GM10266 (cell line): Measurements from ENCODE around the gene STPG3.
A peak's percentile ranks its signal among the peaks of the same experiment; 100 is the strongest.

ENCODE experiments used
- DNase-seq: peaks from one replicate; pipeline ENCODE4 v3.0.0; 2012; ENCODE audit errors: extremely low spot score
- TF ChIP-seq, protein P1 (sequence below): IDR thresholded peaks from 2 replicates; pipeline ENCODE4 v1.5.1; 2012; ENCODE audit warnings: mild to moderate bottlenecking, low read depth; ENCODE audit not compliant: control insufficient read depth, insufficient read depth; ENCODE audit errors: missing control alignments

The STPG3 gene

DNA sequence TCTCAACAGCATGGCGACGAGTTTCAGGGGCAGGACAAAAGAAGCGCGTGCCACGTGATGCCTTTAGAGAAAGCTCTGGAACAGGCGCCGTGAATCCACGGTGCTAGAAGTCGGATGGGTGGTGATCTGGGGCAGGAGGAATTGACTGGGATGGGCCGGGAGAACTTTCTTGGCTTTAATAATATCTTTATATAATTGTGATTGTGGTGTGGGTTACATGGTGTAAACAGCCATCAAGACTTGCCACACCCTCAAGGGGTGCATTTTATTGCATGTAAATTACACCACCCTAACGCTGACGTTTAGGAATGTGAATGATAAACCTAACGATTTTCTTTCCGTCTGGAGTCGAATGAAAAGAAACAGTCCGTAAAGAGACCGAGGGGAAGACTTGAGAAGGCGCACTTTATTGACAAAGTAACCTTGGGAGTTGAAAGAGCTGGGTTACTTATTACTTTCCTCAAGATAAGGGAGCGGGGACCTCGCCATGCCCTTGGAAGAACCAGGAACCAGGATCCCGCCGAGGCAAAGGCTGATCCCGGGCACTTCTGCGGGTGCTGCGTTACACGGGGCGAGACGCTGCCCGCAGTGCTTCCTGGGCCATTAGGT lies 42.5 kb downstream of the STPG3 start:
- DNase-seq: no peak
- TF ChIP-seq, protein P1, sequence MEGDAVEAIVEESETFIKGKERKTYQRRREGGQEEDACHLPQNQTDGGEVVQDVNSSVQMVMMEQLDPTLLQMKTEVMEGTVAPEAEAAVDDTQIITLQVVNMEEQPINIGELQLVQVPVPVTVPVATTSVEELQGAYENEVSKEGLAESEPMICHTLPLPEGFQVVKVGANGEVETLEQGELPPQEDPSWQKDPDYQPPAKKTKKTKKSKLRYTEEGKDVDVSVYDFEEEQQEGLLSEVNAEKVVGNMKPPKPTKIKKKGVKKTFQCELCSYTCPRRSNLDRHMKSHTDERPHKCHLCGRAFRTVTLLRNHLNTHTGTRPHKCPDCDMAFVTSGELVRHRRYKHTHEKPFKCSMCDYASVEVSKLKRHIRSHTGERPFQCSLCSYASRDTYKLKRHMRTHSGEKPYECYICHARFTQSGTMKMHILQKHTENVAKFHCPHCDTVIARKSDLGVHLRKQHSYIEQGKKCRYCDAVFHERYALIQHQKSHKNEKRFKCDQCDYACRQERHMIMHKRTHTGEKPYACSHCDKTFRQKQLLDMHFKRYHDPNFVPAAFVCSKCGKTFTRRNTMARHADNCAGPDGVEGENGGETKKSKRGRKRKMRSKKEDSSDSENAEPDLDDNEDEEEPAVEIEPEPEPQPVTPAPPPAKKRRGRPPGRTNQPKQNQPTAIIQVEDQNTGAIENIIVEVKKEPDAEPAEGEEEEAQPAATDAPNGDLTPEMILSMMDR: no peak

DNA sequence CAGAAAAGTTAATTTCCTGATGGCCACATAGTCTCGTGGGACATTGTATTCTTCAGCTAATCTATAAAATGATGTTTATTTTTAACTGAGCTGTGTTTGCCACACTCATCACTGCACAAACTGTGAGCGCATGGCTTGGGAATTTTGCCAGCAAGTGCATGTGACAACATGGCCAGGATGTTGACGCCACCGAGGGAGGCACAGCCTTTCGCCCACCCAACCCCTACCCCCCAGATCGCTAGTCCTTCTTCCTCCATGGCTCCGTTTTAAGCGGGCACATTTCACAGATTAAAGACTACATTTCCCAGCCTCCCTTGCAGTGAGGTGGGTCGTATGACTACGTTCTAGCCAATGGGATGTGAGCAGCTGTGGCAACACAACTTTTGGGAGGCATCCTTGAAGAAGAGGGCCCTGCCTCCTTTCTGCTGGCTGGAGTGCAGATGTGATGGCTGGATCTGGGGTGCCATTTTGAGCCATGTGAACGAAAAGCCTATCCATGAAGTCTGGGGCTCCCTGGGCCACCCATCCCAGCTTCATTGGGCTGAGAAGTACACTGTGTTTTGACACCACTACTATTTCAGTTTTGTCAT lies 43.1 kb downstream of the STPG3 start:
- TF ChIP-seq, protein P1: no peak
- DNase-seq: no peak

DNA sequence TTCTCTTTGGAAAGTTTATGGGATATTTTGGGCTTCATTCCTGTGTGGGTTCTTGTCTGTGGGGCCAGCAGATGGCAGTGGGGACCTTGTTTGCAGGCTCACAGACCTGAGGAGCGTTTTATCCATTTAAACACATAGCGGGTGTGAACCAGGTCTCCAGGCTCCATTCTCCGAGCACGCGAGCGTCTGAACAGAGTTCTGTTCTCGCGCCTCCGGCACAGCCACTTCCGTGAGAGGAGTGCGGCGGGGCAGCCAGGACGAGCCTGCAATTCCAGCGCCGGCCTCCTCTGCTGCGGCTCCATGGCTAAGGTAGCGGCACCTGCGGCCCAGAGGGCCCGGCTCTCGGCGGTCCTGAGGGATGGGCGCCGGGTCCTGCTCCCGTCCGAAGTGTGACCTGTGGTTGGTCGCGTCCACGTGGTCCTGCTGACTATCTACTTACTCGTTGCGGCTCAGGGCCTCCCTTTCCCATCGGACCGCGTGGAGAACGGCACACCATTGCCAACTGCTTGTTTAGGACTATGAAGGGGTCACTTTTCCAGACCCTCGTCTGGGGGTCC lies 43.7 kb downstream of the STPG3 start:
- no peak for DNase-seq
- TF ChIP-seq, protein P1: peak; percentile 35

DNA sequence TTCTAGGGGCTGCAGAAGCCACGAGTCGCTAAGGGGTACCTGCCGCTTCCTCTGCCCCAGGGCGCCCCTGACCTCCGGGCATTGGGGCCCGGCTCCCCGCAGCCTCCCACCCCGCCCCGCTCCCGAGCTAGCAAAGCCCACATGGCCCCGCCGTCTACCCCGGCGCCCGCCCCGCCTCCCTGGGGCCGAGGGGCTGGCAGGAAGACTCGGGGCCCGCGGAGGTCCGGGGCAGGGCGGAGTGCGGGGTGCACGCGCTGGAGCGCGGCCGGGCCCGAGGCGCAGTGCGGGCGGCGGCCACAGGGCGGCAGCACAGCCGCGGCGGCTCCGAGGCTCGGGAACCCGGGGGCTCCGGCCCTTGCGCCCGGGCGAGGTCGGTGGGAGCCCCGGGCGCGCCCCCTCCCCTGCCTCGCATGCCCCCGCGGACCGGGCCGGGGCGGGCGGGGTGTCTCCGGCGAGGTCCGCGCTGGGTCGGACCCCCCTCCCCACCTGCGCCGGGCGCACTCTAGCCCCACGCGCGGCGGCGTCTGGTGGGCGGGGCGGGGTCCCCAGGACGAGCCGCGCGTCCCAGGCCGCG lies 44.2 kb downstream of the STPG3 start:
- peak; percentile 95 for DNase-seq
- TF ChIP-seq, protein P1: peak; percentile 96

DNA sequence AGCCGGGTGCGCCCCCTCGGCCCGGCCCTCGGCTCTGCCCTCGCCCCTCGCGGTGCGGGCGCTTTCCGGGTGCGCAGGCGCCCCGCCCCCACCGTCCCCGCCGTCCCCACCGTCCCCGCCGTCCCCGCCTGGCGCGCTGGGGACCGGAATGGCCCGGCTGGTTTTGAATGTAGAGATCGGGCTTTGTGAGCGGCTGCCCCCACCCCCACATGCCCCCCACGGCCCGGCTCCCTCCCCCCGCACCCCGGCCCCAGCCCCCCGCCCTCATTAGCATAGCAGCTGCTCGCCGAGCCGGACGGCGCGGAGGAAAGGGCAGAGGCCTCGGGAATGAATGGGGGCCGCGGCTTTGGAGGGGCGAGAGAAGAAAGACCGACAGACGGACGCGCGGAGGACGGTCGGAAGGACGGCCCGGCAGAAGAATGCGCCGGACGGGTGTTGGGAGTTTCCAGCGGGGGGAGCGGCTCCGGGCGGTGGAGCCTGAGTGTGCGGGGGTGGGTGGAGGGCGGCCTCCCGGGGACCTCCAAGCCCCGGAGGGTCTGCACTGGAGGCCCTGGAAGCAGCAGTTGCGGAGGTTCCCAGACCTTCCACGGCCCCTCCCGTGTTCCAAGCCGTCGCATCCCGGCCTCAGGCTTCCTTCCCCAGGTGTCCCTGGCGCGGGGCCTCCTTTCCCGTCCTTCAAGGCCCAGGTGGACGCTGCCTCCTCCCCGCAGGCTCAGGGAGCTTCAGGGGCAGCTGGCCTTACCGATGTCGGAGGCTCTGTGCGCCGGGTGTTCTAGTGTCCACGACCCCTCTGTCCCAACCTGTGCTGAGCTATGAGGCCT lies 45.0 kb downstream of the STPG3 start:
- DNase-seq: no peak
- TF ChIP-seq, protein P1: no peak

DNA sequence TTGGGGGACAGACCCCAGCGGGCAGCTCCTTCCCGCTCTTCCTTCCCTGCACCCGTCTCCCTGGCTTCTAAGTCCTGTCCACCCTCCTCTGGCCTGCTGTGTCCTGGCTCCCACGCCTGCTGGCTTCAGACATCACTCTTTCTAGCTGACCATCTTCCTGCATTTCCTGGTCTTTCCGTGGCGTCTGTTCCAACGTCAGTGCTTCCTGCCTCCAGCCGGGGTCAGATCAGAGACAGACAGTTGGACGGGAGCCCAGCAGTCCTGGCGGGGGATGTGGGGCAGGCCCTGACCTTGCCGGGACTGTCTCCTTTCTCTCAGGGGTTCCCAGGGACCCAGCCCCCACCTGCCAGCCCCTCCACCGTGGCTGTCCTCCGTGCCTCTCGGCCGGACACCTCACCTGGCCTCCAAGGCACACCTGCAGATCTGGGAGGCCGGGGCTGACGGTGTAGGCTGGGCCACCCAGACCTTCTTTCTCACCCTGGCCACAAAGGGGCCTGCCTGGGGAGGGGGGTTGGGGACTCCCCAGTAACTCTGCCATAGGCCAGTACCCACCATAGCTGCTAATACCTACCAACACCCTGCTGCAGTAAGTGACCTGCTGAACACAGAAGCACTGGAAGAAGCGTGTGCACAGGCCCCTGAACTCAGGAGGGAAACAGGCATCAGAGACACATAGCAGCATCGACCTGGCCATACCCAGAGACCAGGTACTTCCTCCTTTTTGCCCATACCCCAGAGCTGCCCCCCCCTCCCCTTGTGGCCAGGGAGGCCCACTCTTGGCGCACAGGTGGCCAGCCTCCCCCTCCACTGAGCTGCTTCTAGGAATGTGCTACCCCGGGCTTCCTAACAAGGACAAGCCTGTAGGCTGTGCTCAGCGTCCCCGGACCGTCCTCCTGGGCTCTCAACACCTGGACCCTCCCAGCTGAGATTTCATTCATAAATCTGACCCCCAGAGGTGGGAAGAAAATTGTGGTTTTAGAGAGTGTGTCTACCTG lies 45.9 kb downstream of the STPG3 start:
- DNase-seq: no peak
- TF ChIP-seq, protein P1: no peak
